ENCODE measurements around the gene CFAP61.
"Not testable (repeated sequence)": the region's sequence is repeated elsewhere in the genome, so short reads cannot be mapped to it uniquely, and the experiment has no call there.

Gene CFAP61

GRCh38 chr20:20343932-20344331, 291.6 kb downstream of the CFAP61 start:
- TF ChIP-seq POLR2A (IDR thresholded peaks at IDR 0.05; ENCODE audit: extremely low read depth, insufficient read length), result no peak
- no peak for TF ChIP-seq CTCF (IDR thresholded peaks at IDR 0.05; ENCODE audit: low read depth, low read length)
- no peak for TF ChIP-seq MYC (IDR thresholded peaks at IDR 0.05; ENCODE audit: low read depth, low read length)
- TF ChIP-seq MAX (IDR thresholded peaks at IDR 0.05; ENCODE audit: low read depth, low read length), result no peak
- no peak overlapping the region for H3K4me3 ChIP-seq (ENCODE audit: low read depth, low read length)
- peak; percentile 53 for DNase-seq (ENCODE audit: low read depth)

GRCh38 chr20:20344476-20344875, 292.1 kb downstream of the CFAP61 start:
- no peak overlapping the region for H3K4me3 ChIP-seq (ENCODE audit: low read depth, low read length)
- TF ChIP-seq CTCF (IDR thresholded peaks at IDR 0.05; ENCODE audit: low read depth, low read length), result no peak
- no peak for DNase-seq (ENCODE audit: low read depth)

- TF ChIP-seq CTCF (IDR thresholded peaks at IDR 0.05; ENCODE audit: low read depth, low read length), result no peak
- no peak for TF ChIP-seq MYC (IDR thresholded peaks at IDR 0.05; ENCODE audit: low read depth, low read length)
- TF ChIP-seq MAX (IDR thresholded peaks at IDR 0.05; ENCODE audit: low read depth, low read length), result no peak
- TF ChIP-seq POLR2A (IDR thresholded peaks at IDR 0.05; ENCODE audit: extremely low read depth, insufficient read length), result no peak
- H3K4me3 ChIP-seq (ENCODE audit: low read depth, low read length), result no peak overlapping the region
- no peak for DNase-seq (ENCODE audit: low read depth)
Measured at GRCh38 chr20:20353576-20353975, 301.2 kb downstream of the CFAP61 start.

- H3K4me3 ChIP-seq (ENCODE audit: low read depth, low read length); DNase-seq (ENCODE audit: low read depth): not testable (repeated sequence)
Measured at GRCh38 chr20:20355503-20355902, 303.2 kb downstream of the CFAP61 start.

GRCh38 chr20:20358801-20359200, 306.5 kb downstream of the CFAP61 start:
- DNase-seq (ENCODE audit: low read depth), result no peak
- H3K4me3 ChIP-seq (ENCODE audit: low read depth, low read length), result no peak overlapping the region
- TF ChIP-seq MYC (IDR thresholded peaks at IDR 0.05; ENCODE audit: low read depth, low read length) (no peak), CTCF (IDR thresholded peaks at IDR 0.05; ENCODE audit: low read depth, low read length) (no peak), MAX (IDR thresholded peaks at IDR 0.05; ENCODE audit: low read depth, low read length) (no peak), POLR2A (IDR thresholded peaks at IDR 0.05; ENCODE audit: extremely low read depth, insufficient read length) (no peak)

- H3K4me3 ChIP-seq (ENCODE audit: low read depth, low read length), result no peak overlapping the region
- DNase-seq (ENCODE audit: low read depth), result no peak
- TF ChIP-seq MAX (IDR thresholded peaks at IDR 0.05; ENCODE audit: low read depth, low read length) (no peak), POLR2A (IDR thresholded peaks at IDR 0.05; ENCODE audit: extremely low read depth, insufficient read length) (no peak), CTCF (IDR thresholded peaks at IDR 0.05; ENCODE audit: low read depth, low read length) (no peak), MYC (IDR thresholded peaks at IDR 0.05; ENCODE audit: low read depth, low read length) (no peak)
Measured at GRCh38 chr20:20359628-20360027, 307.3 kb downstream of the CFAP61 start.

Measured in NB4 (cell line).